CD14-positive monocyte (primary cell): Measurements from ENCODE around the gene CTXN1. TPM values are rescaled to one million over a fixed set of nuclear protein-coding genes. Genes with fewer than 3 reads are reported as not detected.
A peak's percentile ranks its signal among the peaks of the same experiment; 100 is the strongest.

Source experiments
- DNase-seq, 3 donors: peaks; one replicate each; pipeline ENCODE4 v3.0.0-alpha.2; 2011 to 2022
- H2AFZ ChIP-seq: 2 replicates; pipeline ENCODE4 v1.6.0; 2012; ENCODE audit warnings: mild to moderate bottlenecking, low read depth, low read length, inconsistent platforms; ENCODE audit not compliant: insufficient read depth, poor library complexity, severe bottlenecking
- H3K27ac ChIP-seq, 2 donors: 1 replicate in 1 of 2; 2 replicates in 1 of 2; pipeline ENCODE4 v1.5.1; 2012 to 2013; ENCODE audit warnings: low read length in 2 of 2, control low read depth in 1 of 2, inconsistent platforms in 1 of 2, low read depth in 1 of 2, mild to moderate bottlenecking in 1 of 2
- H3K27me3 ChIP-seq, 2 donors: one replicate each; pipeline versions ENCODE4 v1.6.0 to v1.6.1; 2011 to 2013; ENCODE audit warnings: low read length in 2 of 2; ENCODE audit not compliant: control insufficient read depth in 2 of 2, insufficient read depth in 2 of 2
- H3K36me3 ChIP-seq, 2 donors: replicated peaks in 1 of 2; 1 replicate in 1 of 2; 2 replicates in 1 of 2; pipeline versions ENCODE4 v1.5.1 to v1.6.1; 2012 to 2013; ENCODE audit warnings: low read length in 2 of 2, control low read depth in 1 of 2, inconsistent platforms in 1 of 2, mild to moderate bottlenecking in 1 of 2; ENCODE audit not compliant: insufficient read depth in 2 of 2, control insufficient read depth in 1 of 2
- H3K4me1 ChIP-seq, 2 donors: 1 replicate in 1 of 2; 2 replicates in 1 of 2; pipeline versions ENCODE4 v1.5.1 to v1.6.1; 2012 to 2013; ENCODE audit warnings: low read length in 2 of 2, control low read depth in 1 of 2, inconsistent platforms in 1 of 2, mild to moderate bottlenecking in 1 of 2, moderate library complexity in 1 of 2; ENCODE audit not compliant: insufficient read depth in 2 of 2, control insufficient read depth in 1 of 2
- H3K4me2 ChIP-seq: replicated peaks from 2 replicates; pipeline ENCODE3; 2012; ENCODE audit warnings: low read length, moderate library complexity, mild to moderate bottlenecking; ENCODE audit not compliant: poor library complexity, severe bottlenecking; ENCODE audit errors: extremely low read depth
- H3K4me3 ChIP-seq, 3 experiments: fragments of 200-600 bp in 1 of 3; sonication (generic) in 1 of 3; replicated peaks in 1 of 3; 1 replicate in 2 of 3; 2 replicates in 1 of 3; pipeline ENCODE4 v1.5.1; 2011 to 2013; ENCODE audit warnings: low read length in 3 of 3, mild to moderate bottlenecking in 3 of 3, control low read depth in 2 of 3, low read depth in 2 of 3, inconsistent platforms in 1 of 3, moderate library complexity in 1 of 3
- H3K79me2 ChIP-seq: 2 replicates; pipeline ENCODE4 v1.6.0; 2012; ENCODE audit warnings: mild to moderate bottlenecking, control low read depth, inconsistent platforms, low read length, moderate library complexity; ENCODE audit not compliant: insufficient read depth
- H3K9ac ChIP-seq: 2 replicates; pipeline ENCODE4 v1.6.0; 2017; ENCODE audit warnings: low read length, mild to moderate bottlenecking; ENCODE audit not compliant: insufficient read depth, poor library complexity, severe bottlenecking
- H3K9me3 ChIP-seq, 2 donors: replicated peaks in 1 of 2; 1 replicate in 1 of 2; 2 replicates in 1 of 2; pipeline versions ENCODE4 v1.5.1 to v1.6.1; 2012 to 2013; ENCODE audit warnings: low read length in 2 of 2, control low read depth in 1 of 2; ENCODE audit not compliant: control insufficient read depth in 1 of 2, insufficient read depth in 1 of 2
- H4K20me1 ChIP-seq: 2 replicates; pipeline ENCODE4 v1.6.0; 2012; ENCODE audit warnings: mild to moderate bottlenecking, low read length, control low read depth, moderate library complexity; ENCODE audit not compliant: insufficient read depth
- H3K27ac Mint-ChIP-seq, 7 donors: one replicate each; pipeline ENCODE4 v1.8.0; 2020; ENCODE audit warnings: mild to moderate bottlenecking in 7 of 7, mixed read lengths in 7 of 7, moderate library complexity in 6 of 7, inconsistent platforms in 2 of 7
- H3K27me3 Mint-ChIP-seq, 3 donors: one replicate each; pipeline ENCODE4 v1.8.0; 2021 to 2022; ENCODE audit warnings: low read depth in 3 of 3, mild to moderate bottlenecking in 3 of 3, mixed read lengths in 3 of 3, moderate library complexity in 3 of 3, inconsistent platforms in 1 of 3
- H3K36me3 Mint-ChIP-seq, 2 donors: one replicate each; pipeline ENCODE4 v1.8.0; 2020; ENCODE audit warnings: mixed read lengths in 2 of 2, inconsistent platforms in 1 of 2, mild to moderate bottlenecking in 1 of 2
- H3K4me1 Mint-ChIP-seq: one replicate; pipeline ENCODE4 v1.8.0; 2020; ENCODE audit warnings: mild to moderate bottlenecking, mixed read lengths
- H3K4me3 Mint-ChIP-seq, 2 donors: one replicate each; pipeline ENCODE4 v1.8.0; 2020; ENCODE audit warnings: mild to moderate bottlenecking in 2 of 2, mixed read lengths in 2 of 2, moderate library complexity in 1 of 2
- H3K9me3 Mint-ChIP-seq, 7 donors: one replicate each; pipeline ENCODE4 v1.8.0; 2020 to 2022; ENCODE audit warnings: mixed read lengths in 7 of 7, mild to moderate bottlenecking in 6 of 7, moderate library complexity in 6 of 7, inconsistent platforms in 2 of 7
- WGBS: methylation state at CpG from one replicate; pipeline ENCODE4 v1.1.5; 2013; ENCODE audit warnings: missing lambda C conversion rate; ENCODE audit not compliant: insufficient coverage; 5-methylcytosine and 5-hydroxymethylcytosine counted together
- intact Hi-C, 2 donors: fragments of 100-400 bp; cut with micrococcal nuclease; formaldehyde crosslinking; loops; one replicate each; pipeline versions ENCODE4 v1.15.0 to v1.15.1; 2023
- polyA plus RNA-seq, 3 donors: library from polyadenylated mRNA; depleted of rRNA in 1 of 3; unstranded in 2 of 3; stranded (reverse) in 1 of 3; fragments of 300-500 nt in 2 of 3; fragments of >200 nt in 1 of 3; fragmentation: Illumina TruSeq in 2 of 3; gene quantifications; 1 replicate in 2 of 3; 2 replicates in 1 of 3; pipeline ENCODE4 v1.2.3, GENCODE V29; 2012 to 2021
- TF ChIP-seq, protein P1 (sequence below): fragments of 200-600 bp; IDR thresholded peaks from one replicate; pipeline ENCODE4 v1.8.0; 2022; ENCODE audit warnings: antibody characterized with exemption, mild to moderate bottlenecking

Gene CTXN1
- polyA plus RNA-seq, 3 donors, result not detected

DNA sequence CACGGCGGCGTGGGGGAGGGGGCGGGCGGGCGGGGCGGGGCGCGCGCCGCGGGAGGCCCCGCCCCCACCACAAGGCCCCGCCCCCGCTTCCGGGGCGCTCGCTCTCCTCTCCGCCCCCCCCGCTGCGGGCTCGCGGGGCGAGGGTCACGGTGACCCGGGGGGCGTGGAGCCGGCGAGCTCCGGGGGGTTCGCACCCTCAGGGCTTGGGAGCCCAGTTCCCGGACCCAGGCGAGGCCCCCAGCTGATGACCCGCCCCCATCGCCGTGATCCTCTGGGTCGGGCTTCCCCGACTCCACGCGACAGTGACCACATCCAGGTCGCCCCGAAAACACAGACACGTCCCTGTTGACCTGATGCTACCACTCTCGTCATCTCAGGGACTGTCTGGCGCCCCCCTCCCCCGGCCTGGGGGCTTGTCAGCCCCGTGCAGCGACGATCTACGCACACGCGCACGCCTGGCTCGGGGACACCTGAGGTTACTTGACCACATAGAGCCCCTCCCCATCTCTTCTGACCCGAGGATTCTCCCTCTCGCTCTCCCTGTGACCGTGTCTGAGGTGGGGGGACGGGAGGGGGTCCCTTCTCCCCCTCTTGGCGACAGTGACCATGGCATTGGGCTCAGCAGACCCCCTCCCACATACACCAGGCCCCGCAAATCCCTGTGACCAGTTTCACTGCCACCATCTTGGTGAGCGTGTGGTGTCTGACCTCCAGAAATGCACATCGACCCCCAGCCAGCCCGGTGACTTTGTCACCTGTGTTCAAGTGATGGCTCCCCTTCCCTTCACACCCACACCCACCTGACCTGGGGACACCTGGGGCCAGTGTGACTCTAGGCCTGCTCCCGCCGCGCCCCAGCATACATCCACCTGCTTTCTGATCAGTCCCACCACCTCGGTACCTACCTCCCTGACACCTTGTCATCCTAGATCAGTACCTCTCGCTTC lies 21.6 kb downstream of the CTXN1 start:
- Histone ChIP-seq H3K4me1 (peaks cover 19 to 26% of the 10 kb centered on the region in 2 donors), H3K79me2 (peaks cover 39% of the 10 kb centered on the region), H3K4me3 (peak overlapping the region; percentile 61 to 88 (median 85)), H3K9ac (peak overlapping the region; percentile 74), H3K27ac (peak overlapping the region; percentile 61 to 78), H4K20me1 (peaks cover 52% of the 10 kb centered on the region), H3K36me3 (peaks cover 12 to 19% of the 10 kb centered on the region in 2 donors), H3K27me3 (no peaks in the 10 kb centered on the region), H3K4me2 (peak overlapping the region; percentile 90), H2AFZ (peak overlapping the region; percentile 71), H3K9me3 (no peaks in the 10 kb centered on the region)
- H3K27ac Mint-ChIP-seq, result peak overlapping the region; percentile 81 to 94 (median 86)
- H3K4me1 Mint-ChIP-seq, result peaks cover 24% of the 10 kb centered on the region
- peaks cover 14 to 31% of the 10 kb centered on the region in 2 donors for H3K36me3 Mint-ChIP-seq
- peaks cover 0 to 3% (median 0%) of the 10 kb centered on the region in 7 donors for H3K9me3 Mint-ChIP-seq
- 21% methylated on average over 39 of the region's 68 CpGs for WGBS
- intact Hi-C loops, result loop anchor here in 1 of 2 donors (2.0 to 10.0 kb wide), 2 partner anchors 14 to 270 kb away; partner anchors contain the start of genes PCP2 and STXBP2
- peaks cover 0 to 3% (median 3%) of the 10 kb centered on the region in 3 donors for H3K27me3 Mint-ChIP-seq
- H3K4me3 Mint-ChIP-seq, result peak overlapping the region; percentile 81 to 87
- TF ChIP-seq, protein P1, sequence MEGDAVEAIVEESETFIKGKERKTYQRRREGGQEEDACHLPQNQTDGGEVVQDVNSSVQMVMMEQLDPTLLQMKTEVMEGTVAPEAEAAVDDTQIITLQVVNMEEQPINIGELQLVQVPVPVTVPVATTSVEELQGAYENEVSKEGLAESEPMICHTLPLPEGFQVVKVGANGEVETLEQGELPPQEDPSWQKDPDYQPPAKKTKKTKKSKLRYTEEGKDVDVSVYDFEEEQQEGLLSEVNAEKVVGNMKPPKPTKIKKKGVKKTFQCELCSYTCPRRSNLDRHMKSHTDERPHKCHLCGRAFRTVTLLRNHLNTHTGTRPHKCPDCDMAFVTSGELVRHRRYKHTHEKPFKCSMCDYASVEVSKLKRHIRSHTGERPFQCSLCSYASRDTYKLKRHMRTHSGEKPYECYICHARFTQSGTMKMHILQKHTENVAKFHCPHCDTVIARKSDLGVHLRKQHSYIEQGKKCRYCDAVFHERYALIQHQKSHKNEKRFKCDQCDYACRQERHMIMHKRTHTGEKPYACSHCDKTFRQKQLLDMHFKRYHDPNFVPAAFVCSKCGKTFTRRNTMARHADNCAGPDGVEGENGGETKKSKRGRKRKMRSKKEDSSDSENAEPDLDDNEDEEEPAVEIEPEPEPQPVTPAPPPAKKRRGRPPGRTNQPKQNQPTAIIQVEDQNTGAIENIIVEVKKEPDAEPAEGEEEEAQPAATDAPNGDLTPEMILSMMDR, result no peak
- peak; percentile 16 to 80 (median 64) for DNase-seq
